GM12865 (cell line): ENCODE results near the gene FLYWCH2.

ENCODE experiments used
- DNase-seq: peaks from one replicate; pipeline ENCODE4 v3.0.0; 2010; ENCODE audit warnings: low read depth
- H3K4me3 ChIP-seq: 2 replicates; pipeline ENCODE4 v1.5.1; 2011; ENCODE audit warnings: mild to moderate bottlenecking, low read depth, low read length, control low read depth
- TF ChIP-seq, protein P1 (sequence below): IDR thresholded peaks from 2 replicates; pipeline ENCODE4 v1.5.1; 2011; ENCODE audit warnings: low read length, control low read depth, low read depth, inconsistent platforms; ENCODE audit not compliant: insufficient read depth; ENCODE audit errors: missing control alignments

The FLYWCH2 gene

DNA sequence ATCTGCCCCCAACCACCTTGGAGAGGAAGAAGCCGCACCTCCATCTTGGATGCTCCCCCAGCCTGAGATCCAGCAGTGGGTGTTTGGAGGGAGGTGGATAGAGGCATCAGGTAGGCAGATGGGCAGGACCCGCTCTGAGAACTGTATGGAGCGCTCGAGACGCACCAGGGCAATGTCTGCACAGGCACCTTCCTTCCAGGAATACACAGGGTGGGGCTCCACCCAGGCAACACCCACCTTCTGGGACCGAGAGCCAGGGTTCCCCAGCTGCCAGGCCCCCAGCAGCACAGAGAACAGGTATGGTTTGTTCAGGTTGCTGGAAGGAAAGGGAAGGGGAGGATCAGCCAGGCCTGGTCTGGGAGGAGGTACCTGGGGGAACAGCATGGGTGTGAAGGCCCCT, 27.5 kb upstream of the FLYWCH2 start:
- DNase-seq: no peak
- TF ChIP-seq, protein P1, sequence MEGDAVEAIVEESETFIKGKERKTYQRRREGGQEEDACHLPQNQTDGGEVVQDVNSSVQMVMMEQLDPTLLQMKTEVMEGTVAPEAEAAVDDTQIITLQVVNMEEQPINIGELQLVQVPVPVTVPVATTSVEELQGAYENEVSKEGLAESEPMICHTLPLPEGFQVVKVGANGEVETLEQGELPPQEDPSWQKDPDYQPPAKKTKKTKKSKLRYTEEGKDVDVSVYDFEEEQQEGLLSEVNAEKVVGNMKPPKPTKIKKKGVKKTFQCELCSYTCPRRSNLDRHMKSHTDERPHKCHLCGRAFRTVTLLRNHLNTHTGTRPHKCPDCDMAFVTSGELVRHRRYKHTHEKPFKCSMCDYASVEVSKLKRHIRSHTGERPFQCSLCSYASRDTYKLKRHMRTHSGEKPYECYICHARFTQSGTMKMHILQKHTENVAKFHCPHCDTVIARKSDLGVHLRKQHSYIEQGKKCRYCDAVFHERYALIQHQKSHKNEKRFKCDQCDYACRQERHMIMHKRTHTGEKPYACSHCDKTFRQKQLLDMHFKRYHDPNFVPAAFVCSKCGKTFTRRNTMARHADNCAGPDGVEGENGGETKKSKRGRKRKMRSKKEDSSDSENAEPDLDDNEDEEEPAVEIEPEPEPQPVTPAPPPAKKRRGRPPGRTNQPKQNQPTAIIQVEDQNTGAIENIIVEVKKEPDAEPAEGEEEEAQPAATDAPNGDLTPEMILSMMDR: no peak
- H3K4me3 ChIP-seq: no peak overlapping the region

DNA sequence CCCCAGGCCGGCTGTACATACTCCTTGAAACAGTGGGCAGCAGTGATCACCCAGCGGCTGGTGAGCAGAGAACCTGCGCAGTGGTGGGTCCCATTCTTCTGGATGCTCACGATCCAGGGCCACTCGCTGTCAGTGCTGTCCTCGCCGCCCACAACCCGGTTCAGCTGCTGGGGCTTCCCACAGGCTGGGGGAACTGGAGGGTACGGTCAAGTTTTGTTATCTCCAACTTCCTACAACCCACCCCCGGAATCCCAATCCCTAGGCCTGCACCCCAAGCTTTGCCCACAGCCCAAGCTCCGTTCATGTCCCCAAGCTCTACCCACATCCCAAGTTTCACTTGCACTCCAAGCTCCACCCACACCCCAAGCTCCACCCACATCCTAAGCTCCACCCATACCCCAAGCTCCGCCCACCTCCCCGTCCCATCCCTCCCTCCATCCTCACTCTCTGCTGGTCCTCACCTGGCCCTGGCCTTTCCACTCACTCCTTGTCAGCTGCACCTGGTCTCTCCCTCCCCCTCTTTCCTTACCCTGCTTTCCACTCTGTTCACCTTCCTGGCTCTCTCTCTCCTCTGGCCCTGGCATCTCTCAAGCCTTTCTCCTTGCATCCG, 26.8 kb upstream of the FLYWCH2 start:
- no peak overlapping the region for H3K4me3 ChIP-seq
- DNase-seq: no peak
- TF ChIP-seq, protein P1: no peak

DNA sequence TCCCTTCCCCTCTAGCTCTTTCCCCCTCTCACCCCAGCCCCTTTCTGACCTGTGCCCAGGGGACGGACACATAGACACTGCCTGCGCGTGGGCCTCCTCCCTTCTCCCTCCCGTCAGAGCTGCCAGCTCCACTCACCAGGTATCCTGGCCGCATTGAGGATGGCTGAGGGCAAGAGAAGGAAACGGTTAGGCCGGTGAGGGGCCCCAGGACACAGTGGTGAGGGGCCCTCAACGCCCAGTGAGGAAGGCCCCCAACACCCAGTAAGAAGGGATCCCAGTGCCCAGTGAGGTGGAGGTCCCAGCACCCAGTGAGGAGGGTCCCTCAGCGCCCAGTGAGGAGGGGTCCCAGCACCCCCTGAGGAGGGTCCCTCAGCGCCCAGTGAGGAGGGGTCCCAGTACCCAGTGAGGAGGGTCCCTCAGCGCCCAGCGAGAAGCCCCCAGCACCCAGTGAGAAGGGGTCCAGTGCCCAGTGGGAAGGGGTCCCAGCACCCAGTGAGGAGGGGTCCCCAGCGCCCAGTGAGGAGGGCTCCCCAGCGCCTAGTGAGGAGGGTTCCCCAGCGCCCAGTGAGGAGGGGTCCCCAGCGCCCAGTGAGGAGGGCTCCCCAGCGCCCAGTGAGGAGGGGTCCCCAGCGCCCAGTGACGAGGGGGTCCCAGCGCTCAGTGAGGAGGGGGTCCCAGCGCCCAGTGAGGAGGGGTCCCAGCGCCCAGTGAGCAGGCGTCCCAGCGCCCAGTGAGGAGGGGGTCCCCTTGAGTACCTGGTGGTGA, 26.1 kb upstream of the FLYWCH2 start:
- no peak overlapping the region for H3K4me3 ChIP-seq
- TF ChIP-seq, protein P1: no peak
- no peak for DNase-seq

DNA sequence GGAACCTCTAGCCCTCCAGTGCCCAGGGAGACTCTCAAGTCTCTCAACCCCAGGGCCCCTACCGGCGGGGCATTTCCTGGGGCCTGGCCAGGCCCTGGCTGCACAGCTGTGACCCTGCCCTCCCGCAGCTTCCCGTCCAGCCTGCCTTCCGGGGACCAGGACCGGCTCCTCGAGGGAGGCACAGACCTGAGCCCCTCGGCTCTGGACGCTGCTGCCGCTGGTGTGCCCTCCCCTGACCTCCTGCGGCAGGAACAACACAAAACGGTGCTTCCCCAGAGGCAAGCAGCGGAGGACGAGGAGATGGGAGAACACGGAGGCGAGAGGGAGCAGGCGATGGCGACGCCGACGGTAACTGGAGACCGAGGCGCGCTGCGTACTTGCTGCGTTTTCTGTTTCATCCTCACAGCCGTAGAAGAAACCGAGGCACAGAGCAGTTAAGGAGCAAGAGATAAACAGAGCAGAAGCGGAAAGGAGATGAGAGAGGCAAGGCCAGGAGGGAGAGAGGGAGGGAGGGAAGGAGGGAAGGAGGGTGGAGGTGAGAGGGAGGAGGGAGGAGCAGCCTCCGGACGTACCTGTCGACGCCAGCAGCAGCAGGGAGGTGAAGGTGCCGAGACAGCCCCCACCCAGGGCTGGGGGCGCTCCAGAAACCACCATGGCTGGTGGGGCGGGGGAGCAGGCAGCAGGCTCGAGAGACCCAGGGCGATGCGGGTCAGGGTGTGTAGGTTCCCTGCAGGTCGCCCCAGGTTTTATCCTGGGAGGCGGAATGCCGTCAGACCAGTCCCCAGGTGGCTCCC, 25.4 kb upstream of the FLYWCH2 start, which contains the start of gene PRSS22:
Gene PRSS22, minus strand, starts transcription at position 720 of the 794 bp plus-strand sequence. Its CDS starts 66 bp downstream, at position 654.
- TF ChIP-seq, protein P1: no peak
- no peak for DNase-seq
- no peak within 1 kb of the TSS for H3K4me3 ChIP-seq

GRCh38 chr16:2858245-2859025, 24.6 kb upstream of the FLYWCH2 start:
- DNase-seq: no peak
- TF ChIP-seq, protein P1: no peak
- no peak overlapping the region for H3K4me3 ChIP-seq

DNA sequence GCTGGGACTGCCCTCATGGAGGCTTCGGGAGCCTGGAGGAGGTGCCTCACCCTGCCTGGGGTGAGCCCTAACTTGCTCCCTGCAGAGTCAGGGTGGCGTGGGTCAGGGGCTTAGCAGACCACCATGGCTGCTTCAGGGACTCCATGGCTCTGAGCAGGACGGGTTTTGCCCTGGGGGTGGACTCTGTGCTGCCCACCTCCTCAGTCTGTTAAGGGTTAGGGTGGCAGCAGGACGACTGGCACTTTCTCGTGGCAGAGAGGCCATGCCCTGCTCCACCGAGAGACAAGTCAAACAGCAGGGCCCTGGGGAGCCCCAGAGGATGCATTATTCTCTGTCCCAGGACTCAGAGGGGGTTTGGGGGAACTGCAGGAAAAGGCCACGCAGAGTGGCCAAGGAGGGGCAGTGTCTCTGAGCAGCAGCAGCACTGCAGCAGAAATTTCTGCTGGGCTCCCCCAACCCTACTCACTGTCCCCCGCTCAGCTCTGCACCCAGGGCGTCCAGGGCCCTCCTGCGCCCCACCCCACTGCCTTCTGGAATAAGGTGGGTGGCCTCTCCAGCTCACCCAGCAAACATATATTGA, 23.2 kb upstream of the FLYWCH2 start:
- TF ChIP-seq, protein P1: no peak
- no peak overlapping the region for H3K4me3 ChIP-seq
- DNase-seq: no peak
